ENCODE measurements around the gene KLK8.

GRCh38 chr19:50981587-50982146 lies 19.7 kb downstream of the KLK8 start:
- TF ChIP-seq EZH2 (IDR thresholded peaks at IDR 0.05; ENCODE audit: insufficient read depth, poor library complexity, severe bottlenecking) (no peak), EZH2phosphoT487 (IDR thresholded peaks at IDR 0.05; ENCODE audit: insufficient read depth, low read depth) (no peak)

Data from GM23248 (cell line).